HG02938 (cell line): ENCODE measurements around the gene FAM184B.

Experiments used
- ATAC-seq: cut with Tn5 transposase; IDR thresholded peaks from one replicate; pipeline ENCODE4 v1.9.1; 2021; ENCODE audit warnings: mild to moderate bottlenecking, moderate library complexity; ENCODE audit not compliant: unreplicated experiment

The FAM184B gene

GRCh38 chr4:17587094-17587822 is 194.2 kb downstream of the FAM184B start:
- ATAC-seq: no peak

GRCh38 chr4:17584521-17585213 is 196.8 kb downstream of the FAM184B start:
- no peak for ATAC-seq

GRCh38 chr4:17583941-17584340 is 197.5 kb downstream of the FAM184B start:
- no peak for ATAC-seq

GRCh38 chr4:17583276-17583675 is 198.1 kb downstream of the FAM184B start:
- no peak for ATAC-seq

GRCh38 chr4:17580969-17581368 is 200.5 kb downstream of the FAM184B start:
- ATAC-seq: no peak
